GM19328 (cell line): ENCODE results near the gene CXCL16.
"Not testable (repeated sequence)": the region's sequence is repeated elsewhere in the genome, so short reads cannot be mapped to it uniquely, and the experiment has no call there.

ENCODE experiments used
- ATAC-seq: cut with Tn5 transposase; IDR thresholded peaks from one replicate; pipeline ENCODE4 v1.9.1; 2021; ENCODE audit warnings: mild to moderate bottlenecking, moderate library complexity; ENCODE audit not compliant: unreplicated experiment

Gene CXCL16

DNA sequence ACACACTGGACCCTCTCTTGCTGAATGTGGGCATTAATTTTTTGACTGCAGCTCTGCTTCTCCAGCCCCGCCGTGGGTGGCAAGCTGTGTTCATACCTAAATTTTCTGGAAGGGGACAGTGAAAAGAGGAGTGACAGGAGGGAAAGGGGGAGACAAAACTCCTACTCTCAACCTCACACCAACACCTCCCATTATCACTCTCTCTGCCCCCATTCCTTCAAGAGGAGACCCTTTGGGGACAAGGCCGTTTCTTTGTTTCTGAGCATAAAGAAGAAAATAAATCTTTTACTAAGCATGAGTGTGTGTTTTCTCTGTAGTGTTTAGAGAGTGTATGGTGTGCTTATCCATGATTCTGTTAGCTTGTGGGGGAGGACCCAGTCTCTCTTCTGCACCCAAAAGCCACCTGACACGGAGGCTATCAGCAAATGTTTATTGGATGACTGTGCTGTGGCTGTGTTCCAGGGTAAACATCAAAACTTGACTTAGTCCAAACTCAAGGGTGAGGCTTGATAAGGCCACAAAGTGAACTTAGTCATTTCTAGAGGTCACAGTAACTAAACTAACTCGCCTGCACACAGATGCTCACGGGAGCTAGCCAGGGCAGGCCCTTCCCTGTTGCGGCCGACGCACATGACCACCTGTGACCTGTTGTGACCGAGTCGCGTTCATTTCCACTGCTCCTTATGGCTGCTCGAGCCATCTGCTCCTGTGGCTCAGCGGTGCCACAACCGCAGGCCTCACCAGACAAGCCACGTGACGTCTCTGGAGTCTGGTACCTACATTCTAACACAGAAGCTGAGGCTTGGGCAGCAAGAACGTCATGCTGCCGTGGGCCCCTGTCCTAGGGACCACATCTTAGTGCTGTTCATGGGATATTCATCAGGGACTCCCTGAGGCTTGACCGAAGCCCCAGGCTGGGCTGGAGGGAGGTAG lies 18.3 kb downstream of the CXCL16 start:
- ATAC-seq: no peak

DNA sequence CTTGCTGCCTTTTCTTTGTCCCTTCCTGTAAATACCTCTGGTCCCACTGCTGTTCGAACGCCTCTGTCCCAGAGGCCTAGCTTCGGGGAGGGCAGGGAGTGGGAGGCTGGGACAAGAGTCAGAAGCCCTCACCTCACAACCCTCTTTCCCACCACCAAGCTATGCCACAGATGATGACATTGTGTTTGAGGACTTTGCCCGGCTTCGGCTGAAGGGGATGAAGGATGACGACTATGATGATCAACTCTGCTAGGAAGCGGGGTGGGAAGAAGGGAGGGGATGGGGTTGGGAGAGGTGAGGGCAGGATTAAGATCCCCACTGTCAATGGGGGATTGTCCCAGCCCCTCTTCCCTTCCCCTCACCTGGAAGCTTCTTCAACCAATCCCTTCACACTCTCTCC lies 18.9 kb downstream of the CXCL16 start:
- no peak for ATAC-seq

DNA sequence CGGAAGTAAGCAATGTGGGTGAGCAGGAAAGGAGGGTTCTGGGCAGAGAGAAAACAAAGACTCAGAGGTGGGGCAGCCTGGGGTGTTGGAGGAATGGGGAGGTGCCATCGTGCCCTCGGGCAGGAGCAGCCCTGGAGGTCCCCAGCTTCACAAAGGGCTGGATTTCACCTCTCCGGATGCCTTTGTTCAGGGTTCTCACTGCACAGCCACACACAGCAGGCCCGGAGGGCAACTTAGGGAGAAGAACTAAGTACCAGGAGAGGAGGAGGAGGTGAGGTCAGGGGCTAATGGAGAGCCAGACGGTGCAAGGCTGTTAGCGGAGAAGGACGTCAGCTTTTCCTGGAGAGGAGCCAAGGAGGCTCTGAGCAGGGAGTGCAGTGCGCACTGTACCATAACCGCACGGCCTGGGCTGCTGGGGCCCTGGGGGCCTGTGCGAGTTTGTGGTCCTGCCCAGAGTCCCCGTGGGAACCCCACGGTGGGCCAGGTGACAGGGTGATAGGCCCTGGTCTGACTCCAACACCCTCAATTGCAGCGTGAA lies 20.0 kb downstream of the CXCL16 start:
- ATAC-seq: no peak

DNA sequence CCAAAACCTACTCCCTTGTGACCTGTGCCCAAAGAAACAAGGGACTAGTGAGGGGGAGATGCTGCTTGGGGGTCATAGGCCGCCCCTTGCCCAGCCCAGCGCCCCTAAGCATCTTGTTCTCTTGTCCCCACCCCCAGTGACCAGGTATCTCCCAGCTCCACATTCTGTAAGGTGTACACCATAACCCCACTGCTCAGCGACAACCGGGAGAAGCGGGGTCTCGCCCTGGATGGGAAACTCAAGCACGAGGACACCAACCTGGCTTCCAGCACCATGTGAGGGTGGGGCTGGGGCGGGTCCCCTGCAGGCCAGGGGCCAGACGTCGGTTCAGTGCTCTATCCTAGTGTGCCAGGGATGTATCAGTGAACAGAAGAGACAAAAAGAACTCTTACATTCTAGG lies 20.6 kb downstream of the CXCL16 start:
- ATAC-seq: no peak

DNA sequence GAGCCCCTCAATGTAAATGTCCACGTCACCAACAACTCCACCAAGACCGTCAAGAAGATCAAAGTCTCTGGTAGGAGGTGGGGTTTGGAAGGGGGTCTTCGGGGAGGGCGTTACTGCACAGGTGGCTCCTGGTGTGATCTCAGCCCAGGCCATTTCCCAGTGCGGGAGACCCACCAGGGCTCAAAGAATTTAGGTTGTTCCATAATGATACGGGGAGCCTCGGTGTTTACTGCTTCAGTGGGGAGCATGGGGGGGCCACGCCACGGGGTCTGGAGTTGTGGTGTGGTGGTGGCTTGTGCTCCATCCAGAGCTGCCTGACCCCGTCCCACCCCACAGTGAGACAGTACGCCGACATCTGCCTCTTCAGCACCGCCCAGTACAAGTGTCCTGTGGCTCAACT lies 21.5 kb downstream of the CXCL16 start:
- ATAC-seq: no peak

DNA sequence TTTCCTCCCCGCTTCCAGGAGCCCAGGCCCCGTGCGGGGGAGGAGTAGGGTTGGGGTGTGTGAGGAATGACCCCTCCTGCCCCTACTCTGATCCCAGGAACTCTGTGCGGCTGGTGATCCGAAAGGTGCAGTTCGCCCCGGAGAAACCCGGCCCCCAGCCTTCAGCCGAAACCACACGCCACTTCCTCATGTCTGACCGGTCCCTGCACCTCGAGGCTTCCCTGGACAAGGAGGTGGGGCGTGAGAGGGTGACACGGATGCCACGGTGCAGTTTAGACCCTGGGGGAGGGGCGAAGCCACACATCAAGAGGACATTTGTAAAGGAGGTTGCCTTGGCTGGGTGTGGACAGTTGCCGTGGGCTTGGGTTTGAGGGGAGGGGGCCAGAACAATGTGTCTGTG lies 21.9 kb downstream of the CXCL16 start:
- no peak for ATAC-seq

DNA sequence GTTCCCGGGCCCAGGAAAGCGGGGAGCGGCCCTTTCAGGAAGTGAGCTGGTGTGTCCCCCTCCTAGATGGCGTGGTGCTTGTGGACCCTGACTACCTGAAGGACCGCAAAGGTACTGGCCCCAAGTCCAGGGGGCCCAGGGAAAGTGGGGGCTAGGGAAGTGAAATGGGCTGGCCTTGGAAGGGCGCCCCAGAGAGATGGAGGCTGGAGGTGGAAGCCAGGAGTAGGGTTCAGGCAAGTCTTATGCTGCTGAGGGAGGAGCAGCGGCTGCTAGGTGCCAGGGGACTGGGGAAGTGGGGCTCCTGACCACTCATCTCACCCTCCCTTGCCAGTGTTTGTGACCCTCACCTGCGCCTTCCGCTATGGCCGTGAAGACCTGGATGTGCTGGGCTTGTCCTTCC lies 23.6 kb downstream of the CXCL16 start:
- ATAC-seq: no peak

DNA sequence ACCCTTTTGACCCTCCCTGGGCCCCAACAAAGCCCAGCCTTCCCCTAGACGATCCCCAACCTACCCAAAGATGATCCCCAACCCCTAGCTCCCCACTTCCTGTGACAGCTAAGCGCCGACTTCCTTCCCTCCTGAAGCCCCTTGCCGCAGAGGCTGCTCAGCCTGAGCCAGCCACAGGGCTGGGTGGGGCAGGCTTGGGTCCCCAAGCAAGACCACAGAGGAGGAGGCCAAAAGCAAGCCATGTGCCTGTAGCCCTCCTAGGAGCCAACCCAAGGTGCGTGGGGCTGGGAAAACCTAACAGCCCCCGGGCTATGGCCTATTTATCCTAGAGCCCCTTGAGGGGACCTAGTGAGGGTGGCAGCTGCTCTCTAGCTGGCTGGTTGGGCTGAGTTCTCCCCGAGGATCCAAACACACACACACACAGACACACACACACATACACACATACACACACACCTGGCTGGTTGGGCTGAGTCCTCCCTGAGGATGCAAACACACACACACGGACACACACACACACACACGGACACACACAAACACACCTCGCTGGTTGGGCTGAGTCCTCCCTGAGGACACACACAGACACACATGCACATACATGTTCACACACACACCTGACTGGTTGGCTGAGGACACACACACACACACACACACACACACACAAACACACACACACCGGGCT lies 24.5 kb downstream of the CXCL16 start:
- no peak for ATAC-seq

DNA sequence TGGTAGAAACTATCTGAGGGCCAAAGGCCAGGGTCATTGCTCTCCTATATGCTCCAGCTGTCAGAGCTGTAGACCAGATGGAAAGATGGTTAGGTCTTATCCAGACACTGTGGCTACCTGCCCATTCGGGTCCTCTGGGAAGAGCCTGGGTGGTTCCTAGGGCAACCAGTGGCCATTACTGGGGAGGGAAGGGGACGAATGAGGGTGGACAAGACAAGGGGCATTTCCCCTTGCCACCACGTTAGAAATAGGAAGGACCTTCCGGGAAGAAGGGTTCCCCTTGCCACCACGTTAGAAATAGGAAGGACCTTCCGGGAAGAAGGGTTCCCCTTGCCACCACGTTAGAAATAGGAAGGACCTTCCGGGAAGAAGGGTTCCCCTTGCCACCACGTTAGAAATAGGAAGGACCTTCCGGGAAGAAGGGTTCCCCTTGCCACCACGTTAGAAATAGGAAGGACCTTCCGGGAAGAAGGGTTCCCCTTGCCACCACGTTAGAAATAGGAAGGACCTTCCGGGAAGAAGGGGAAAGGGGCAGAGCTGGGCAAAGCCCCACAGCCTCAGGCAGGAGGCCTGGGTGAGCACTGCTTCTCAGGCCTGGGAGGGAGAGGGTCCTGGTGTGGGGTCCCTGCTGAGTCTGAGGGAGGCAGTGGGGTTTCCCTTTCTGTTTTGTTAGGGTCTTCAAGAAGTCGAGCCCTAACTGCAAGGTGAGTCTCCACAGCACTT lies 25.2 kb downstream of the CXCL16 start:
- ATAC-seq: not testable (repeated sequence)

DNA sequence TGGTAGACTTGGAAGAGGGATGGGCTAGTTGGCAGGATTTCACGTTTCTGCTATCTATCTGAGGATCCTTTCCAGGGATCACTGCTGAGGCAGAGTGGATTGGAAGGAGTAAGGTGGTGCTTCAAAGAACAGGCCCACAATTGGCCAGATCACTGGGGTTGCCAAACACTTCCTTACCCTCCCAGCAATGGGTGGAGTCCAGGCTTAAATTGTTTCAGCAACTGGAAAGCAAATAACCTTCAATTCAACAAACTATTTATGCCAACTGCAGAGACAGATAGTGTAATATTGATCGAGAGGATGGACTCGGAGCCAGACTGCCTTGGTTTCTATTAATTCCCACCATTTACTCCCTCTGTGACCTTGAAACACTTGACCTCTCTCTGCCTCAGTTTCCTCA lies 27.2 kb downstream of the CXCL16 start:
- no peak for ATAC-seq

DNA sequence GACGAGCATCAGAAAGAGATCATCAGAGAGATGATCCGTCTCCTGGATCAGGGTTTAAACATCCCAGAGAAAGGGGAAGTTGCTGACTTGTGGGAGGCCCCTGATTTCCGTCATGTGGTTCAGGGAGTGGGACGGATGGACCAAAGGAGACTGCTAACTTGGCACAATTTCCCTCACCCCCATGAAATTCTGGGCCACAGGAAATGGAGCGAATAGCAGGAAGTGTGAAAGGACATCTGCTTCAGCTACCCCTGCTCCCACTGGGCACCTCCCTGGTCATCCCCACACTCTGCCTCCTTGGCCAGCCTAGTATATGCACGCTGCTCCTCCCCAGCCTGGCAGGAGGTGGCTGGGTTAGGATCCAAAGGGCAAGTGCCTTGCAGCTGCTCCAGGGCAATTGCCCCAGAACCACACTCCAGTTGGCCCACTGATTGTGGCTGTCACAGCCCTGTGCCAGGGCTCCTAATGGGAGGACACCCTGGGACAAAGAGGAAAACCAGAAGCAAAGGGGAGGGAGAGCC lies 28.0 kb downstream of the CXCL16 start:
- no peak for ATAC-seq

DNA sequence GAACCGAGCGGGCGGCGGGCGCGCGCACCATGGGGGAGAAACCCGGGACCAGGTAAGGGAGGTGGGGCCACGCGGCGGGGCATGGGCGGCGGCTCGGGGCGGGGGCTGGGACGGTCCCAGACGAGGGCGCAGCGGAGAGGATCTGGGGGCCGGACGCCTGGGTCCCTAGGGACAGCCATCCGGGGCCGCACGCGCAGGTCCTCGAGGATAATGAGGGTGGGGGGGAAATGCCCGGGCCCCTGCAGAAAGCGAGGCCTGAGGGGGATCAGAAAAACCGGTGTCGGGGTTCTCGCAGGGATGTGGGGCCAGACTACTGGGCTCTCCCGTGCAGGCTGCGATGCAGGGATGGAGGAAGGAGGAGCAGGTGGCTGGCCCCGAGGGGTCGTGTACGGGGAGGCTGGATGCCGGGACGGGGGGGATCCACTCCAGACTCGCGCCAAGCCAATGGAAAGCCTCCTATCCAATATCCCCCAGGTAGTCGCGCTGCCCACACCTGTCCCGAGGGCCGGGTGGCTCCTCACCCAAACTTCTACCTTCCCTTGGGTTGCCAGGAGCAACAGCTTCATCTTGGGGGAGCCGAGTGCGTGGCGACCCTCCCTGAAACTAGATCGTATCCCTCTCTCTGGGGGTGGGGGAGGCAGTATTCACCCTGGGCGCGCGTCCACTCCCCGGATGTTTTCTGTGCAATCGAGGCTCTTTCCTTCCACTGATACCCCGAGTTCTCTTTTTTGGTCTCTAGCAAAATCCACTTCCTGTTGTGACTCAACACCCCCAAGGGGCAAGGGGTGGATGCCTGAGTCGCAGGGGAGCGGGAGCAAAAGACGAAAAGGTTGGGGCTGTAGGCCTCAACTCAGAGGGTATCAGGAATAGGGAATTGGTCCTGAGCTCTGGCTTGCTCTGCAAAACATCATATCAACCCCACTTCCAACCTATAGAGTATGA lies 28.8 kb downstream of the CXCL16 start:
- ATAC-seq: no peak

DNA sequence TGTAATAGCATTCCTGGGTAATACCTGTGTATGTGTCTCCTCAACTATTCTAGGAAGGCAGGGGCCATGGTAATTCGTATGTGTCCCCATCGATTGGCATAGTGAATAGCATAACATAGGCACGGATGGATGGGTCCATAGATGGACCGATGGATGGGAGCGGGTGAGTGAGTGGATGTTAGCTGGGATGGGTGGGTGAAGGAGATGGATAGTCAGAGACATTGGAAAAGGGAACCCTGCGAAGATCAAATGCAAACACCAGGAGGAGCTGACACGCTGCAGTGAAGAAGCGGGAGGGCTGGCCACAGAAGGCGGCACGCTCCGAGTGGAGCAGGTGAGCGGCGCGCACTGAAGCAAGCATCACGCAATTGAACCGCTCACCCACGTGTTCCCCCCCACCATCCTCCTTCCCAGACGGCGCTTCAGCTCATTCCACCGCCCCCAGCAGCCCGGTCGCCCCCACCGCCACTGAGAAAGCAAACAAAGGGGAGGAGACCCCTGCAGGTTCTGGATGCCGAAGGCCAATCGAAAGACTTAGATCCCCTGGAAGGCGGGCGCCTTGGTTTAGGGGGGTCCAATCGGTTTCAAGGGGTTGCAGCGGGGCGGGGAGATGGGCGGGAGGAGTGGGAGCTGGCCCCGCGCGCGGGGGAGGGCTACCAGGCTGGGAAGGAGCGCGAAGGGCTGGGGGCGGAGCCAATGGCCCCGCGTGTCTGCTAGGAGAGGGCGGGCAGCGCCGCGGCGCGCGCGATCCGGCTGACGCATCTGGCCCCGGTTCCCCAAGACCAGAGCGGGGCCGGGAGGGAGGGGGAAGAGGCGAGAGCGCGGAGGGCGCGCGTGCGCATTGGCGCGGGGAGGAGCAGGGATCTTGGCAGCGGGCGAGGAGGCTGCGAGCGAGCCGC lies 29.7 kb downstream of the CXCL16 start, which contains the start of gene ARRB2:
Gene ARRB2, plus strand, starts transcription at position 839 of the 899 bp plus-strand sequence. CDS start 90 bp downstream, outside the sequence.
- ATAC-seq: peak; percentile 82

DNA sequence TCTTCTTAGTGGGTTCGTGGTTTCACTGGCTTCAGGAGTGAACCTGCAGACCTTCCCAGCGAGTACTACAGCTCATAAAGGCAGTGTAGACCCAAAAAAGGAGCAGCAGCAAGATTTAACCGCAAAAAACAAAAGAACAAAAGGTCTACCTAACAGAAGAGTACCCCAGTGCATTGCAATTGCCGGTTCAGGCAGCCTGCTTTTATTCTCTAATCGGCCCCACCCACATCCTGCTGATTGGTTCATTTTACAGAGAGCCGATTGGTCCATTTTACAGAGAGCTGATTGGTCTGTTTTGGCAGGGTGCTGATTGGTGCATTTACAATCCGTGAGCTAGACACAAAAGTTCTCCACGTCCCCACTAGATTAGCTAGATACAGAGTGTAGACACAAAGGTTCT lies 31.3 kb downstream of the CXCL16 start:
- no peak for ATAC-seq

DNA sequence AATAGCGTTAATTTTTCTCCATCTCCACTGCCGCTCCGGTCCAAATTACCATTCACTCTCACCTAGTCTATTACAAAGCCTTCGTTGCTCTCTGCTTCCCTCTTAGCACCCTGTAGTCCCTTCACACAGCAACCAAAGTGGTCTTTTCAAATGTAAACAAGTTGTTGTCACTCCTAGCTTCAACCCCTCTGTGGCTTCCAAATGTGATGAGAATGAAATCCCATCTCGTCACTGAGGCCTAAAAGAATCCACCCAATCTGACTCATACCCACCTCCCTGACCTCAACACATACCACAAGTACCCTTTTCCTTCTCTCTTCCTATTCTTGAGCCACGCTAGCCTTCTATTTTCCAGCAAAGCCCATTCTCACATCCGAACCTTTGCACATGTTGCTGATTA lies 33.6 kb downstream of the CXCL16 start:
- no peak for ATAC-seq

DNA sequence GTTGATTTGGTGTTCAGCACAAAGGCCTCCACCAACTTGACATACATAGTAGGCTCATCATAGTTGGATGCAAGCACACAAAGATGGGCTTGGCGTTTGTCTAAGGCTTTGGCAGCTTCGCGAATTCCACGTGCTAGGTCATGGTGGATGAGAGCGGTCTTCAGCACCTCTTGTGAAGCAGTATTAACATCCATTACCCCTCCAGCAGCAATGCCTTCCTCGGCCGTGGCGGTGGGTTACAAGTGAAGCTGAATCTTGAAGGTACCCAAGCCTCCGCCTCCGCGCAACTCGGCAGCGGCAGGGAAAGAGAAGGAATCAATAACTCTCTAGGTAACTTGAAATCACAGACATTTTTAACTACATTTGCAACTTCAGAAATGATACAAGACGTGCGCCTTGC lies 34.7 kb downstream of the CXCL16 start:
- no peak for ATAC-seq

DNA sequence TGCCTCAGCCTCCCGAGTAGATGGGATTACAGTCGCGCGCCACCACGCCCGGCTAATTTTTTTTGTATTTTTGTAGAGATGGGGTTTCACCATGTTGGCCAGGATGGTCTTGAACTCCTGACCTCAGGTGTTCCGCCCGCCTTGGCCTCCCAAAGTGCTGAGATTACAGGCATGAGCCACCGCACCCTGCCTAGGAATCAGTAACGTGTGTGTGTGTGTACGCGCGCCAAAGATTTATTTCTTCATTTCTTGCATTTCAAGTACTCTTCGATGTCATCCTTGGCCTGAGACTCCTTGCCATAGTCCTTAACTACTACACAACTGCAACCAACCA lies 35.2 kb downstream of the CXCL16 start:
- ATAC-seq: not testable (repeated sequence)

DNA sequence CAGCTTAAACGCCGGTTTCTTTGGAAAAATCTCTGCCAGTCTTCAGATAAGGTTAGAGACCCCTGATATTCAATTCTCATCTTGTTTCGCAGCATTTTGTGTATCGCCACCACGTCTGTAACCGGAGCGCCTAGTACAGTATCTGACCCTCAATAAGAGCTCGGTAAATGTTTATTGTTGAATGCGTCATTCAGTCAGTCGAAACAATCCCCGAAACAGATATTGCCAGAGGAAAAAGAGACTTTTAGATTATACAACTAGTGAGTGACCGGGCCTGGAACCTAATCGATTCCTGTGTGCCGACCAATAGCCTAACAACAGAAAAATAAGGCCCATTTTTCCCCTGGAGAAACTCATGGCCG lies 36.4 kb downstream of the CXCL16 start:
- no peak for ATAC-seq

DNA sequence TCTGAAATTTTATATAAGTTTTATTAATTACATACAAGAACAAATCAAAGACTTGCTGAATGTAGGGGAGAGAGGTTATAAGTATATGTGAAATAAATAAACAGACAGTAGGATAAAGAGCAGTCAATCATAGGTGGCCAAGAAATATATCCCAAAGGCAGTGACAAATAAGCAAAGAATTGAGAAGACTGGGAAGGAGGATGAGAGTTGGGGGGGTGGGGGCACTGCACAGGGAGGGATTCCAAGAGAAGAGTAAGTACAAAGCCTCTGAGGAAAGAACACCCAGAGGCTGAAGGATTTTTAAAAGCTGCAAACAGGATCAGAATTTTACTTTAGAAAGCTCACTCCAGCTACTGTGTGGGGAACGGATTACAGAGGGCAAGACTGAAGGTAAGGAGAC lies 38.6 kb downstream of the CXCL16 start:
- ATAC-seq: no peak
